H9 (cell line): ENCODE data around the gene VSIR. TPM values are rescaled to one million over a fixed set of nuclear protein-coding genes. Genes with fewer than 3 reads are reported as not detected.

Experiments used
- DNase-seq: peaks from one replicate; pipeline ENCODE4 v3.0.0-alpha.2; 2017
- H2AFZ ChIP-seq: one replicate; pipeline ENCODE4 v1.6.1; 2013; ENCODE audit warnings: mild to moderate bottlenecking, low read length, control low read depth, moderate library complexity
- H2AK5ac ChIP-seq: 2 replicates; pipeline ENCODE4 v1.6.1; 2013; ENCODE audit warnings: low read length, control low read depth, mixed read lengths; ENCODE audit not compliant: insufficient read length
- H2BK120ac ChIP-seq: one replicate; pipeline ENCODE4 v1.6.1; 2013; ENCODE audit warnings: low read depth, mild to moderate bottlenecking, low read length, control low read depth, inconsistent platforms; ENCODE audit not compliant: poor library complexity, severe bottlenecking
- H2BK12ac ChIP-seq: 2 replicates; pipeline ENCODE4 v1.6.1; 2013; ENCODE audit warnings: low read length, control low read depth, mixed read lengths, low read depth; ENCODE audit not compliant: insufficient read length
- H2BK15ac ChIP-seq: 2 replicates; pipeline ENCODE4 v1.6.1; 2013; ENCODE audit warnings: low read depth, low read length, control low read depth
- H2BK20ac ChIP-seq: one replicate; pipeline ENCODE4 v1.6.1; 2013; ENCODE audit warnings: low read depth, mild to moderate bottlenecking, low read length, control low read depth, inconsistent platforms; ENCODE audit not compliant: poor library complexity, severe bottlenecking
- H2BK5ac ChIP-seq: 2 replicates; pipeline ENCODE4 v1.6.1; 2013; ENCODE audit warnings: low read length, control low read depth, mixed read lengths; ENCODE audit not compliant: insufficient read length
- H3K14ac ChIP-seq: 2 replicates; pipeline ENCODE4 v1.6.1; 2013; ENCODE audit warnings: low read length, control low read depth; ENCODE audit not compliant: insufficient read depth
- H3K18ac ChIP-seq: 2 replicates; pipeline ENCODE4 v1.6.1; 2013; ENCODE audit warnings: low read depth, mild to moderate bottlenecking, mixed read lengths, low read length, control low read depth; ENCODE audit not compliant: insufficient read length
- H3K23ac ChIP-seq: 2 replicates; pipeline ENCODE4 v1.6.1; 2013; ENCODE audit warnings: low read length, control low read depth, mixed read lengths, low read depth; ENCODE audit not compliant: insufficient read length
- H3K23me2 ChIP-seq: 2 replicates; pipeline ENCODE4 v1.6.1; 2013; ENCODE audit warnings: low read depth, mild to moderate bottlenecking, mixed read lengths, low read length, control low read depth; ENCODE audit not compliant: insufficient read length, poor library complexity, severe bottlenecking
- H3K27ac ChIP-seq: 2 replicates; pipeline ENCODE4 v1.5.1; 2013; ENCODE audit warnings: low read length, control low read depth, mixed read lengths, low read depth; ENCODE audit not compliant: insufficient read length
- H3K27me3 ChIP-seq: 2 replicates; pipeline ENCODE4 v1.6.1; 2013; ENCODE audit warnings: low read length, control low read depth, inconsistent platforms; ENCODE audit not compliant: insufficient read depth
- H3K4ac ChIP-seq: 2 replicates; pipeline ENCODE4 v1.6.1; 2013; ENCODE audit warnings: low read depth, mild to moderate bottlenecking, control low read depth, inconsistent platforms, low read length, moderate library complexity
- H3K4me1 ChIP-seq: 2 replicates; pipeline ENCODE4 v1.6.1; 2013; ENCODE audit warnings: low read length, control low read depth, inconsistent platforms; ENCODE audit not compliant: insufficient read depth
- H3K4me2 ChIP-seq: 2 replicates; pipeline ENCODE4 v1.6.1; 2013; ENCODE audit warnings: low read length, control low read depth, mixed read lengths; ENCODE audit not compliant: insufficient read length, insufficient read depth
- H3K56ac ChIP-seq: 2 replicates; pipeline ENCODE4 v1.6.1; 2013; ENCODE audit warnings: low read depth, mild to moderate bottlenecking, mixed read lengths, low read length, control low read depth; ENCODE audit not compliant: insufficient read length
- H3K79me1 ChIP-seq: 2 replicates; pipeline ENCODE4 v1.6.1; 2013; ENCODE audit warnings: low read depth, mild to moderate bottlenecking, moderate library complexity, low read length, control low read depth, inconsistent platforms; ENCODE audit not compliant: insufficient read depth, poor library complexity, severe bottlenecking
- H3K79me2 ChIP-seq: 2 replicates; pipeline ENCODE4 v1.6.1; 2013; ENCODE audit warnings: low read length, control low read depth, inconsistent platforms; ENCODE audit not compliant: insufficient read depth
- H3K9ac ChIP-seq: 2 replicates; pipeline ENCODE4 v1.6.1; 2013; ENCODE audit warnings: low read length, control low read depth, mixed read lengths; ENCODE audit not compliant: insufficient read length; ENCODE audit errors: extremely low read depth
- H3K9me3 ChIP-seq: one replicate; pipeline ENCODE4 v1.6.1; 2013; ENCODE audit warnings: low read depth, low read length, inconsistent platforms; ENCODE audit not compliant: control insufficient read depth
- H3T11ph ChIP-seq: one replicate; pipeline ENCODE4 v1.6.1; 2013; ENCODE audit warnings: mild to moderate bottlenecking, low read length, control low read depth, inconsistent platforms
- H4K20me1 ChIP-seq: one replicate; pipeline ENCODE4 v1.6.1; 2013; ENCODE audit not compliant: control insufficient read depth, insufficient read length, insufficient read depth
- H4K5ac ChIP-seq: 2 replicates; pipeline ENCODE4 v1.6.1; 2013; ENCODE audit warnings: low read depth, mild to moderate bottlenecking, mixed read lengths, low read length, control low read depth; ENCODE audit not compliant: insufficient read length
- H4K8ac ChIP-seq: replicated peaks from 2 replicates; pipeline ENCODE4 v1.6.1; 2013; ENCODE audit warnings: low read length, control low read depth, mixed read lengths, low read depth; ENCODE audit not compliant: insufficient read length
- H4K91ac ChIP-seq: 2 replicates; pipeline ENCODE4 v1.6.1; 2013; ENCODE audit warnings: low read depth, mild to moderate bottlenecking, moderate library complexity, mixed read lengths, low read length, control low read depth; ENCODE audit not compliant: insufficient read length
- H3K27ac Mint-ChIP-seq, 3 experiments: 2 replicates in 2 of 3; 3 replicates in 1 of 3; pipeline ENCODE4 v1.8.0; 2020 to 2021; ENCODE audit warnings: mixed read lengths in 3 of 3, mild to moderate bottlenecking in 1 of 3, moderate library complexity in 1 of 3
- H3K27me3 Mint-ChIP-seq: 2 replicates; pipeline ENCODE4 v1.8.0; 2021; ENCODE audit warnings: low read depth, mild to moderate bottlenecking, moderate library complexity, mixed read lengths
- H3K36me3 Mint-ChIP-seq, 3 experiments: 2 replicates in 2 of 3; 3 replicates in 1 of 3; pipeline ENCODE4 v1.8.0; 2020 to 2021; ENCODE audit warnings: low read depth in 3 of 3, mixed read lengths in 3 of 3; ENCODE audit not compliant: insufficient read depth in 1 of 3
- H3K4me1 Mint-ChIP-seq, 2 experiments: 2 replicates each; pipeline ENCODE4 v1.8.0; 2020; ENCODE audit warnings: mixed read lengths in 2 of 2
- H3K4me3 Mint-ChIP-seq, 2 experiments: 2 replicates in 1 of 2; 3 replicates in 1 of 2; pipeline ENCODE4 v1.8.0; 2020 to 2021; ENCODE audit warnings: mild to moderate bottlenecking in 2 of 2, mixed read lengths in 2 of 2, moderate library complexity in 1 of 2
- H3K9me3 Mint-ChIP-seq, 2 experiments: 2 replicates in 1 of 2; 3 replicates in 1 of 2; pipeline ENCODE4 v1.8.0; 2020; ENCODE audit warnings: mild to moderate bottlenecking in 2 of 2, mixed read lengths in 2 of 2, moderate library complexity in 1 of 2
- CTCF ChIP-seq: fragments of 200-600 bp; sonication (generic); conservative IDR thresholded peaks from 3 replicates; pipeline ENCODE4 v1.8.0; 2021; ENCODE audit warnings: antibody characterized with exemption, mild to moderate bottlenecking
- WGBS: extraction: QIAGEN DNeasy Blood & Tissue Kit; methylation state at CpG from one replicate; pipeline ENCODE4 v1.1.7; 2013; ENCODE audit warnings: missing lambda C conversion rate, low lambda C conversion rate, mixed read lengths; ENCODE audit not compliant: insufficient read length; ENCODE audit errors: extremely low coverage; 5-methylcytosine and 5-hydroxymethylcytosine counted together
- total RNA-seq: library from RNA; stranded (reverse); gene quantifications from 2 replicates; pipeline ENCODE4 v1.2.1, GENCODE V29; 2021

The VSIR gene
- total RNA-seq, 1 experiment from 2014 or later, result 0.11 TPM

GRCh38 chr10:71715026-71715425 lies 58.3 kb downstream of the VSIR start:
- no peak overlapping the region for H3K23ac ChIP-seq
- no peak overlapping the region for H4K8ac ChIP-seq
- peaks cover 2% of the 10 kb centered on the region; the same call in 1 of the 2 replicates for H3K27me3 Mint-ChIP-seq
- no peak overlapping the region for H4K5ac ChIP-seq
- H2BK12ac ChIP-seq, result no peak overlapping the region
- no peak overlapping the region for H3K18ac ChIP-seq
- H3K9ac ChIP-seq, result no peak overlapping the region
- TF ChIP-seq CTCF, result no peak
- no peak overlapping the region for H3K4ac ChIP-seq
- H3K4me3 Mint-ChIP-seq, result no peak overlapping the region
- no peaks in the 10 kb centered on the region for H3K9me3 ChIP-seq
- no peak for DNase-seq
- H3K14ac ChIP-seq, result no peak overlapping the region
- no CpG with 5 or more reads among the region's 8 CpGs for WGBS
- no peak overlapping the region for H2BK5ac ChIP-seq
- H3K4me2 ChIP-seq, result no peak overlapping the region
- no peaks in the 10 kb centered on the region for H3K9me3 Mint-ChIP-seq
- no peaks in the 10 kb centered on the region for H4K20me1 ChIP-seq
- H2AK5ac ChIP-seq, result no peak overlapping the region
- no peak overlapping the region for H3K27ac Mint-ChIP-seq
- no peak overlapping the region for H2BK120ac ChIP-seq
- no peaks in the 10 kb centered on the region for H3K23me2 ChIP-seq
- no peak overlapping the region for H2BK20ac ChIP-seq
- H3K36me3 Mint-ChIP-seq, result no peaks in the 10 kb centered on the region; a peak in 1 of 7 replicates
- H3K4me1 Mint-ChIP-seq, result peaks cover 11 to 28% of the 10 kb centered on the region in 2 experiments
- H2AFZ ChIP-seq, result no peak overlapping the region
- H3K56ac ChIP-seq, result no peak overlapping the region
- no peak overlapping the region for H3K27ac ChIP-seq
- H4K91ac ChIP-seq, result no peak overlapping the region
- no peaks in the 10 kb centered on the region for H3K27me3 ChIP-seq
- H3K4me1 ChIP-seq, result no peaks in the 10 kb centered on the region
- no peaks in the 10 kb centered on the region for H3K79me1 ChIP-seq
- H3K79me2 ChIP-seq, result no peaks in the 10 kb centered on the region
- H3T11ph ChIP-seq, result no peak overlapping the region
- H2BK15ac ChIP-seq, result no peak overlapping the region
